22Rv1 (cell line): Measurements from ENCODE around the gene CLEC3B.

Experiments
- CTCF ChIP-seq: fragments of 450-650 bp; IDR thresholded peaks from 2 replicates; pipeline ENCODE4 v1.5.1; 2017; ENCODE audit warnings: mild to moderate bottlenecking
- ZFX ChIP-seq: fragments of 450-650 bp; IDR thresholded peaks from 2 replicates; pipeline ENCODE4 v1.6.1; 2017; ENCODE audit warnings: antibody characterized with exemption, borderline replicate concordance

- TF ChIP-seq CTCF (no peak), ZFX (no peak)
Measured at GRCh38 chr3:45011756-45012508, 14.2 kb upstream of the CLEC3B start.
